GM12892 (cell line): ENCODE data around the gene UTRN.

ENCODE experiments used
- DNase-seq: peaks from one replicate; pipeline ENCODE4 v3.0.0; 2011; ENCODE audit not compliant: insufficient read length
- FAIRE-seq: peaks from 2 replicates; lab custom pipeline; 2011; peaks lifted over from hg19 to GRCh38; lab: Jason Lieb, UNC
- POLR2A ChIP-seq: IDR thresholded peaks from 2 replicates; pipeline ENCODE4 v1.6.1; 2011; ENCODE audit warnings: low read depth, low read length, control low read depth
- POLR2AphosphoS5 ChIP-seq: IDR thresholded peaks from 2 replicates; pipeline ENCODE4 v1.6.1; 2011; ENCODE audit warnings: low read depth, low read length, control low read depth
- TAF1 ChIP-seq: IDR thresholded peaks from 2 replicates; pipeline ENCODE4 v1.6.1; 2011; ENCODE audit warnings: low read depth, mild to moderate bottlenecking, control low read depth, low read length, borderline replicate concordance

The UTRN gene

DNA sequence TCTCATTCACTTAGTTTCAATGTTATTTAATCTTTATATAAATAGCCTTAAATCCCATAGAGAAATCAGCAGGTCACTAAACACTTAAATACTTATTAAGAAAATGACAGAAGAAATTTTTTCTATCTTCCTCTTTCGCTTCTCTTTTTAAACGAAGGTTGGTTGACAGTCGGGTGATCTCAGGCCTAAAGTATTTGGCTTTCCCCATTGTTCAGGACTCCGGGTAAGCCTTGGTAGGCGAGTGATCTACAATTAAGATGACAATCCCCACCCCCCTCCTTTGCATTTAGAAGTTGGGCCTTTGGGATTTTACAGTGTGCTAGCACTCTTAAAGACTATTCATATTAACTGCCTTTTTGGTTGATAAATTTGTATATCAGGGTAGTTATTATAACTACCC, 19.7 kb upstream of the UTRN start:
- peak; percentile 50 for FAIRE-seq
- DNase-seq, result no peak
- TF ChIP-seq POLR2AphosphoS5 (no peak), TAF1 (no peak), POLR2A (no peak)

DNA sequence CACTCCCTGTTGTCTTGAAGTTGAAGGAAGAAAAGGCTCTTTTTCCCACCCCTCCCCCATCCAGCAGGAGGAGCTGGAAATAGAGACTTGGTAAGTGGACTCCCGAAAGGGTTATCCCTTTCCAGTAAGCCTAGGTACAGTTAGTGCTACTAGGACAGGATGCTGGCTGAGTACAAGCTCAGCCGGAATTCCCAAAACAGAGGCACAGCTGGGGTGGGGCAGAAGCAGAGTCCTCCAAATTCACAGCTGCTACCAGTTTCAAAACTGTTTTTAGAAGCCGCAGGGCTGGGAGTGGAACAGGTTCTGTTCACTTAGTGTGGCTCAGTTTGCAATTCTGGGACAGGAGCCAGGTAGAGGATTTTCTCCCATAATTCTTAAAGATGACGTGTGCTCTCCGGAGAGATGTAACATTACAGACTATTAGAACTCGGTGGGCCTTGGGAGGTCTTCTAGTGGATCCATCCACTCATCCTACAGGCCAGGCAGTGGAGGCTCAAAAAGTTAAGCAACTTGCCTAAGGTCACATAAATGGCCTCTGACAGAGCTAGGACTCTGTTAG, 19.0 kb upstream of the UTRN start:
- DNase-seq (no peak), FAIRE-seq (no peak)
- TF ChIP-seq POLR2A (no peak), POLR2AphosphoS5 (no peak), TAF1 (no peak)

DNA sequence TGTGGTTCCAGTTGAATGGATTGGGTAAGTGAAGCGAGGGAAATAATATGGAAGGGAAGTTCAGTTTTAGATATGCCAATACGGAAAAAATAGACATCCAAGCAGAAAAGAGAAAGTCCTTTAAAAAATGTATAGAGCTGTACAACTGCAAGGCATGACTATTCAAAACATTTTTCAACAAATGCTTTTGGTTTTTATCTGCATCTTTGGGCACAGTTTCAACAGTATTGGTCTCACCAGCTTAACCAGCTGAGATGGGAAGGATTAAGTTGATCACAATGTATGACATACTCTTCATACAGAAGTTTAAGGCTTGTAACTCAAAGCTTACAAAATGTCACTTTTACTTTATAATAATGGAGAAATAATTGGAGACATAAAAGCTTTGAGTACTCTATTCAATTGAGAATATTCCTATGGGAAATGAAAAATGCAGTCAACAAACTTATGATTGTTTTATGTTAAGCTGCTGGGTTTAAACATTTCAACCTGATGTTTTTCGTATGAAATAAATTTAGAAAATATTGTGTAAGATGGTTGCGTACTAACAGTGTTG, 16.3 kb upstream of the UTRN start:
- FAIRE-seq (no peak), DNase-seq (no peak)
- TF ChIP-seq TAF1 (no peak), POLR2A (no peak), POLR2AphosphoS5 (no peak)

DNA sequence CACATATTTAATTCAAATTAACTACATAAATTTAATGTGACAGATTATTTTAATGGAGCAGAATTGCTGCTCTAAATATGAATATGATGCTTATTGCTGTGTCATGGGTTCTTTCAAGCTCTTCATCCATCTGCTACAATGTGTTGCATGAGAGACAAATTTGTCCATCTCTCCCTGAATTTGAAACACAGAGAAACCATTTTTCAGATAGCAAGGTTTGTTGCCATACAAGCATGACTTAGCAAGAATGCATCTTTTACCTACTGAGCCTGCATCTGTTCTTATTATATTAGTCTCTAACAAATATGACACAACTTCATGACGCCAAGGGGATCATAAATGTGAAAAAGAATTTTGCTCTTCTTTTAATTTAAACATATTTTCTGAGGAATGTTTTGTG, 8.0 kb upstream of the UTRN start:
- FAIRE-seq (no peak), DNase-seq (no peak)
- no peak for TF ChIP-seq TAF1
- no peak for TF ChIP-seq POLR2A
- no peak for TF ChIP-seq POLR2AphosphoS5

DNA sequence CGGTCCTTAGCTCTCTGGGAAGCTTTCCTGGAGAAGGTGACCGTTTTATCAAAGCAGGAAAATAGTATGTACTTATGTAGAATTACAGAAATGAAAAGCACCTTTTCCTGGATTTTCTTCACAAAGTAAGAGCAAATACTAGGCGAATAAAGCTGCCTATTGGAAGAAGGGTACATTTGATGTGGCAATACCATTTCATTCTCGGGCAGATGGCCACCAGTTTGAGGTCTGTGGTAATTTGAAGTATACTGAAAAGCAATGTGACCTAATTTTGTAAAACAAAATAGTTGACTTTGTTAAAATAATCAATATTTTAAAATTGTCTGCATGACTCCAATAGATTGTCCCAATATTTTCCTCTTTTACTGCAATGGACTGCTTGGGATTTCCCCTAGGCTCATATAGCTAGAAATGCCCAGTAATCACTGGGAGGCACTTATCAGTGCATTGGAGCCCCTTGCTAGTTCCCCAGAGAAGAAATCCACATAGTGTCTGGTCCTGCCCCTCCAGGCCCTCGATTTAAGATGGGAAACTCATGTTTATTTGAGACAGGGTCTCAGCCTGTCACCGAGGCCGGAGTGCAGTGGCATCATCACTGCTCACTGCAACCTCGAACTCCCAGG, 7.4 kb upstream of the UTRN start:
- FAIRE-seq (no peak), DNase-seq (no peak)
- TF ChIP-seq POLR2AphosphoS5, result no peak
- TF ChIP-seq TAF1, result no peak
- no peak for TF ChIP-seq POLR2A

DNA sequence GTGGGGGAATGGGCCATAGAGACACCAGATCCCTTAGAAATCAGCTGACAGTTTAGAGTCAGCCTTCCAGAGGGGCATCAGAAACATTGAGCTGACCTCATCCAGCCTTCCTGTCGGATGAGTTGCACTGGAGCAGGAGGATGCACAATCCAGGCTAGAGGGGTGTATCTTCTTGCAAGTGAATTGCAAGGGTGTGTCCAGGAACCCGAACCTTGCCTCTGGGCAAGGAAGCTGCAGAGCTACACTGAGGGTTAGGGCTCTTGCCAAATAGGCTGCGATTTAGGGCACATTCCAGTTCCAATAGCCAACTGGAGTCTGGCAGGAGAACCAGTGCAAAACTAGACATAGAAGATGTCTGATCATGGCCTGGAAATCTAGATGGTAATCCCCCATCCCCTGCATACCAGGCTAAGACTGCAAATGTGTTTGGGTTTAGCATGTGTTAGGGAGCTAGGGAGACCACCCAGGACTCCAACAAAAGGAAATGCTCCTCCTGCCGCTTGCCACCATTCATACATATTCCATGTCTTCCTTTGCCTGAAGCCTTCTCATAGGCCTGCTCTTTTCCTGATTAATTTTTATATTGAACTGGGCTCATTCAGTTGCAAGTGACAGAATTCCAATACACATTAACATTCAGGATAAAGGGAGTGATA, 6.3 kb upstream of the UTRN start:
- DNase-seq (no peak), FAIRE-seq (no peak)
- no peak for TF ChIP-seq TAF1
- TF ChIP-seq POLR2AphosphoS5, result no peak
- no peak for TF ChIP-seq POLR2A

DNA sequence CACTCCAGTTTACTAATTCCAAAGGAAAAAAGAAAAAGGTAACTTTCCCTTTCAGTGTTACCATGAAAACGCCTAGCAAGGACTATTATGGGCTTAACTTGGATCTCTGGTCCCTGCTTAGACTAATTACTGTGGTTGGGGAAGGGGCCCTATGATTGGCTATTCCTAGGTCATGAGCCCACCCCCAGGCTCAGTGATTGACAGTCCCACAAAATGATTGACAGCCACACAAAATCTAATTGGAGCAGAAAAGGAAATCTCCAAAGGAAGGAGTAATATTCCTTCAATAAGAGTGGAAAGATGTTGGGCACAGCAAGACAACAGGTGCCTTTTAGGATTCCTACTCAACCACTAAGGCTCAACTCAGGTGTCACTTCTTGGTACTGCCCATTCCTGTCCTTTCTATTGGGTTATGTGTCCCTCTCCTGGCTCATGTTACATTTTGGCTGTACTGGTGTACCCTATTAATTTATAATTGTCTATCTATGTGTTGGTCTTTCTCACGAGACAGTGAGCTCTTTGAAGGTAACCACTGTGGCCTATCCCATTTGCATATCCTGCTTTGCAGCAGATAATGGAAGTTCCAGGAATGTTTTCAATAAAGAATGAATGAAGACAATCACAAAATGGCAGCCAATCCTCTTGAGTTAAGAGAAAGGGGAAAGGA, 5.5 kb upstream of the UTRN start:
- no peak for TF ChIP-seq POLR2A
- TF ChIP-seq POLR2AphosphoS5, result no peak
- no peak for TF ChIP-seq TAF1
- FAIRE-seq (no peak), DNase-seq (no peak)

DNA sequence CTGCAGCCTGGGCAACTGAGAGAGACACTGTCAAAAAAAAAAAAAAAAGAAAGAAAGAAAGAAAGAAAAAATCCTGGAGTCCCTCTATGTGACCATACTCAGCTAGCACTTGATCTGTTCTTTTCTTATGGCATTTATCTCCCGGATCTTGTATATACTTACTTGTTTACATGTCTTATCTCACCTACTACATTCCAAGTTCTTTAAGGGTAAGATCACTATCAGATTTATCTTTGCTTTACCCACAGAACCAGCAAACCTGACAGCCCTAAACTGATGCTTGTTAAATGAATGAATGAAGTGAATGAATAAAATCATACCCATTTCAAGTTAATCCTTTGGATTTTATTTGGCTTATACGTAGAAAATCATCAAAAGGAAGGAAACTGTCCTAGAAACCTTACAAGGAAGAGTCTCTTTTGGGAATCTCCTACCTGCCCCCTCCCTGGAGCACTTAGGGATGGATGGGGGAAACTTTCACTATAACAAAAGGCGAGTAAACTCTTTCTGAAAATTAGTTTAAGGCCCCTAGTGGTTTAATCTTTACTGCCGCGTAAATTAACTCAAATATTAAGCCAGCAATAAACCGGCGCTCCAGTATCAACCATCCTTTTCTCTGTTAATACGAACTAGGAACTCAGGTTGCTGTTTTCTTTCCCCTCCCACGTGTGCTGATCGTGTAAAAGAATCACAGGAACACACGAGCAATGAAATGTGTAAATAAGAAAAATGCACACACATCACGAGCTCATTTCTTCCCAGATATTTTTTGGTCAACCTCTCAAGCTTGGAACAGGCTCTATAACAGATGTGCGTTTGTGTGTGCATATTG, 1.3 kb upstream of the UTRN start:
- TF ChIP-seq POLR2A, result no peak
- no peak for TF ChIP-seq POLR2AphosphoS5
- no peak for TF ChIP-seq TAF1
- DNase-seq (no peak), FAIRE-seq (no peak)

DNA sequence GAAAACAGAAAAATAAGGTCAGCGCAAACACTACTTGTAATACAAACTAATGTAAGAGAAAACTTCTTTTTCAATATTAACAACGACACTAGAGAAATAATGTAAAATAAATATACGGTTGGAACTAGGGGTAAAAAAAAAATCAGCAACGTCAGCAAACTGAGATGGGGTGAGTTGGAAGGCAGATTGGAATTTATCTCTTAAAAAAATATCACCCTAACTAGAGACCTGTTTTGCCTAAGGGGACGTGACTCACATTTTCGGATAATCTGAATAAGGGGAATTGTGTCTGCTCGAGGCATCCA, 705 bp upstream of the UTRN start:
- TF ChIP-seq TAF1, result no peak
- TF ChIP-seq POLR2A, result no peak
- no peak for TF ChIP-seq POLR2AphosphoS5
- FAIRE-seq (no peak), DNase-seq (no peak)

DNA sequence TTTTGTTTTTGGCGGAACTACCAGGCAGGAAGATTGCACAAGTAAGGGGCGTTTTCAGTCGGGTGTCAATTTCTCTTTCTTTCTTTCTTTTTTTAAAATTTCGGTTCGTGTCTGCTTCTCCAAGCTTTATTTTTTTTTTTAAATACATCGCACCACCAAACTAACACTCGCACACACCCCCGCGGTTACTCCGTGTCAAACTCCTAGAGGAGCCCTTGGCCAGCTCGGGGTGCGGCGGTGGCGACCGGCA, 338 bp downstream of the UTRN start:
- DNase-seq (no peak), FAIRE-seq (no peak)
- TF ChIP-seq TAF1 (no peak), POLR2AphosphoS5 (no peak), POLR2A (no peak)

DNA sequence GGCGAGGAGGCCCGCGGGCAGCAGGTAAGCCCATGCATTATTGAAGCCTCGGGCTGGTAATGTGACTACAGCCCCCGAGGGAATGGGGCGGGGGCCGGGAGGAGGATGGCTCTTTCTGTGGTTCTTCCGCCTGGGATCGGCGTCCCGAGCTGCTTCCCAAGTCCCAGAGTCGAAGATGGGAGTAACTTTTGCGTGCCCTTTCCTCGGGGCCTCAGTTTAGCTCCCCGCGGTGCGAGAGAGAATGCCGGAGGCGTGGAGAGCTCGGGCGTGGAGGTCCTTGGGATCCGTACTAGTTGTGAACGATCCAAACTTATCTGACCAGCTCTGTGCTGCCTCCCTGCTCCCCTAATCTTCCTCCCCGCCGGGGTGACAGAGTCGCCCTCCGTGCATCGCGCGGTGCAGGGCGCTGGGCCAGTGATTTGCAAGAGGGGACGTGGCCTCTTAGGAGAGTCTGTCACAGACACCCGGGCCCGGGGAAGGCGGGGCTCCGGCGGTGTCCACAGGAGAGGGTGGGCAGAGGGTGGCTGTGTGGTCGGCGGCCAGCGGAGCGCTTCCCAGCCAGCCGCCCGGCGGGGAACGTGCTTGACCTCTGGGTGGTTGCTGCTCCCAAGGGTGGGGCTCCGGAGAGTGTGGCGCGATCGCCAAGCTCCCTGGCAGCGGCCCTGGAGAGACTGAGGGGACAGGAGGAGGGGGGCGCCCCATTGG, 815 bp downstream of the UTRN start:
- FAIRE-seq, result no peak
- peak; percentile 27 for DNase-seq
- TF ChIP-seq POLR2A (no peak), POLR2AphosphoS5 (no peak), TAF1 (no peak)
